DOHH2 (cell line): ENCODE measurements around the gene PAK1.

Source experiments
- H3F3A ChIP-seq: fragments of 200-600 bp; sonication (generic), shearing (Covaris generic); 2 replicates; pipeline ENCODE4 v1.6.0; 2016; ENCODE audit warnings: antibody characterized with exemption, mild to moderate bottlenecking; ENCODE audit not compliant: control insufficient read depth, insufficient read depth
- H3K27ac ChIP-seq: fragments of 200-600 bp; sonication (generic); 2 replicates; pipeline ENCODE4 v1.5.1; 2014; ENCODE audit warnings: low read depth, mild to moderate bottlenecking, low read length, moderate library complexity
- H3K27me3 ChIP-seq: fragments of 200-600 bp; sonication (generic); 2 replicates; pipeline ENCODE4 v1.6.1; 2014; ENCODE audit warnings: mild to moderate bottlenecking, low read length, mixed read lengths; ENCODE audit not compliant: control insufficient read depth
- H3K36me3 ChIP-seq: fragments of 200-600 bp; sonication (generic); 2 replicates; pipeline ENCODE4 v1.6.1; 2014; ENCODE audit warnings: mild to moderate bottlenecking, low read length, moderate library complexity, mixed read lengths; ENCODE audit not compliant: control insufficient read depth
- H3K4me1 ChIP-seq: fragments of 200-600 bp; sonication (generic); 2 replicates; pipeline ENCODE4 v1.6.1; 2014; ENCODE audit warnings: mild to moderate bottlenecking, low read length, mixed read lengths; ENCODE audit not compliant: control insufficient read depth
- H3K4me2 ChIP-seq: fragments of 200-600 bp; sonication (generic); 2 replicates; pipeline ENCODE4 v1.6.0; 2014; ENCODE audit warnings: mild to moderate bottlenecking, low read length, moderate library complexity
- H3K4me3 ChIP-seq: fragments of 200-600 bp; sonication (generic); 2 replicates; pipeline ENCODE4 v1.5.1; 2014; ENCODE audit warnings: mild to moderate bottlenecking, low read length, mixed read lengths
- H3K79me2 ChIP-seq: fragments of 200-600 bp; sonication (generic); 2 replicates; pipeline ENCODE4 v1.6.1; 2014; ENCODE audit warnings: mild to moderate bottlenecking, low read length, mixed read lengths; ENCODE audit not compliant: control insufficient read depth
- H3K9me2 ChIP-seq: fragments of 200-600 bp; sonication (generic); replicated peaks from 2 replicates; pipeline ENCODE4 v1.6.1; 2014; ENCODE audit warnings: mild to moderate bottlenecking, low read length, mixed read lengths; ENCODE audit not compliant: control insufficient read depth
- H3K9me3 ChIP-seq: fragments of 200-600 bp; sonication (generic); 2 replicates; pipeline ENCODE4 v1.6.1; 2014; ENCODE audit warnings: antibody characterized with exemption, low read length, mixed read lengths; ENCODE audit not compliant: control insufficient read depth, insufficient read depth
- H4K20me1 ChIP-seq: fragments of 200-600 bp; sonication (generic); 2 replicates; pipeline ENCODE4 v1.6.0; 2014; ENCODE audit warnings: low read depth, mild to moderate bottlenecking, antibody characterized with exemption, low read length, moderate library complexity; ENCODE audit not compliant: control insufficient read depth, insufficient read depth
- CTCF ChIP-seq: fragments of 200-600 bp; sonication (generic); IDR thresholded peaks from one replicate; pipeline ENCODE4 v1.5.1; 2014; ENCODE audit warnings: antibody characterized with exemption, mild to moderate bottlenecking, low read depth, low read length; ENCODE audit not compliant: poor library complexity, severe bottlenecking
- EZH2phosphoT487 ChIP-seq: fragments of 200-600 bp; sonication (generic); IDR thresholded peaks from 2 replicates; pipeline ENCODE4 v1.6.1; 2017; ENCODE audit warnings: borderline replicate concordance, mild to moderate bottlenecking, antibody characterized with exemption, low read length, moderate library complexity, mixed read lengths

Gene PAK1

DNA sequence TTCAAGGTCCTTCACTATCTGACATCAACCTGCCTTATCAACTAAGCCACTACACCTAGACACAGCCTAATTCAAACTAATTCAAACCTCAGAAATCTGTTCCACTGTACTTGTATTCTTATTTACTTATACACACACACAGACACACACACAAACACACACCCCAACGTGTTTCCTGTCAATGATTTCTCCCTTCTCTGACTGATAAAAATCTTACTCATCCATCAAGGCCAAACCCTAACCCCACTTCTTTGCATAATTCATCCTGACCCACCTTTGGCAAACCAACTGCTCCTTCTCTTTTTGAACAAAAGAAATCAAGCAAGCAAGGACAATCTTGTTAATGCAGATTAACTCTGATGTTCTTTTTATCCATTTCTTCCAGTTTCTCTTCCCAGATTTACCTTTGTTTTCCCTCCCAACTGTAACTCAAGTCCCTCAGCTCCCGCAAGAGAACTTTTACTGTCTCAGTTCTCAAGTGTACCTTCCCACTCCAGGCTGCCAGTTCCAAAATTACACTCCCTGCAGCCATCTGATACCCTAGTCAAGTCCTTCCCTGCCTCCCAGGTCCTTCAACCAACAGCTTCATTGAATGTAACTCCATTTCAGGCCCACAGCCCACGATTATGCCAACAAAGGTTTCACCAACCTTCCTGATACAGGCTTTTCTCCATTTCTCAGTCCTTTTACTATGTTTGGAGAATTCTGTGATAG, 78.3 kb downstream of the PAK1 start:
- H3K36me3 ChIP-seq: no peaks in the 10 kb centered on the region; the same call in 1 of the 2 replicates
- H3K9me2 ChIP-seq: no peaks in the 10 kb centered on the region
- no peaks in the 10 kb centered on the region for H3F3A ChIP-seq
- no peak overlapping the region for H3K27ac ChIP-seq
- no peaks in the 10 kb centered on the region for H3K4me1 ChIP-seq
- H3K79me2 ChIP-seq: peaks cover 11% of the 10 kb centered on the region; the same call in 1 of the 2 replicates
- H3K4me2 ChIP-seq: no peak overlapping the region
- no peak overlapping the region for H3K4me3 ChIP-seq
- H3K9me3 ChIP-seq: no peaks in the 10 kb centered on the region
- no peak for TF ChIP-seq EZH2phosphoT487
- no peak for TF ChIP-seq CTCF
- H3K27me3 ChIP-seq: no peaks in the 10 kb centered on the region
- H4K20me1 ChIP-seq: no peaks in the 10 kb centered on the region

DNA sequence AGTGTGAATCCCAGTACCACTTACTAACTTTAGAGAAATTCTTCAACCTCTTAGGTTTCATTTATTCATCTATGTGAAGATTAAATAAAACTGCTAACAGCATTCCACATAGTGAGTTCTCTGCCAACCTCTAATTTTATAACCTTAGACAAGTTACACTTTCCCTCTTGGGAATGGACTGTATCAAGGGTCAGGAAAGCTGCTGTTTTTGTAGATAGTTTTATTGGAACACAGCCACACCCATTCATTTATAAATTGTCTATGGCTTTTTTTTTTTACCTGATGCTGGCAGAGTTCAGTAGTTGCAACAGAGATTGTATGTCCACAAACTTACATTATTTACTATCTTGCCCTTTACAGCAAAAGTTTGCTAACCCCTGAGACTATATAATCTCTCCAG, 81.1 kb downstream of the PAK1 start:
- H3K9me2 ChIP-seq: no peaks in the 10 kb centered on the region
- no peaks in the 10 kb centered on the region for H3K9me3 ChIP-seq
- H3K4me2 ChIP-seq: no peak overlapping the region
- peaks cover 6% of the 10 kb centered on the region for H3K4me1 ChIP-seq
- no peaks in the 10 kb centered on the region for H3K27me3 ChIP-seq
- TF ChIP-seq EZH2phosphoT487 (no peak), CTCF (no peak)
- H3K27ac ChIP-seq: no peak overlapping the region
- no peaks in the 10 kb centered on the region for H3F3A ChIP-seq
- H3K36me3 ChIP-seq: no peaks in the 10 kb centered on the region; the same call in 1 of the 2 replicates
- H3K4me3 ChIP-seq: no peak overlapping the region
- no peaks in the 10 kb centered on the region for H4K20me1 ChIP-seq
- H3K79me2 ChIP-seq: peaks cover 6% of the 10 kb centered on the region; the same call in 1 of the 2 replicates

- H3K4me3 ChIP-seq: no peak overlapping the region
- H3F3A ChIP-seq: no peaks in the 10 kb centered on the region
- H3K9me2 ChIP-seq: no peaks in the 10 kb centered on the region
- no peaks in the 10 kb centered on the region for H3K27me3 ChIP-seq
- H3K79me2 ChIP-seq: no peaks in the 10 kb centered on the region
- H3K4me1 ChIP-seq: peaks cover 6% of the 10 kb centered on the region
- TF ChIP-seq CTCF (no peak), EZH2phosphoT487 (no peak)
- no peaks in the 10 kb centered on the region for H4K20me1 ChIP-seq
- H3K27ac ChIP-seq: no peak overlapping the region
- H3K36me3 ChIP-seq: no peaks in the 10 kb centered on the region; the same call in 1 of the 2 replicates
- no peak overlapping the region for H3K4me2 ChIP-seq
- no peaks in the 10 kb centered on the region for H3K9me3 ChIP-seq
Measured at GRCh38 chr11:77387701-77388100, 86.2 kb downstream of the PAK1 start.
